ENCODE measurements around the gene PDE2A. TPM values are rescaled to one million over a fixed set of nuclear protein-coding genes. Genes with fewer than 3 reads are reported as not detected.

Gene PDE2A
- total RNA-seq, 2 donors from 2014 or later, result 3.7 to 13.3 TPM

GRCh38 chr11:72693271-72693968 is 19.2 kb upstream of the PDE2A start:
- peaks cover 27% of the 10 kb centered on the region for H3K36me3 ChIP-seq (ENCODE audit: control insufficient read depth, insufficient read depth, low read length)
- H3K9me3 Mint-ChIP-seq, result no peaks in the 10 kb centered on the region
- no peak overlapping the region for H3K9ac ChIP-seq (ENCODE audit: extremely low read depth, low read length, poor library complexity, severe bottlenecking)
- H3K27ac ChIP-seq (ENCODE audit: low read depth, low read length), result no peak overlapping the region
- H3K27me3 ChIP-seq (ENCODE audit: control insufficient read depth, insufficient read depth, low read length, poor library complexity, severe bottlenecking), result no peaks in the 10 kb centered on the region
- peak; percentile 58 for TF ChIP-seq CTCF (conservative IDR thresholded peaks at IDR 0.05)
- H3K36me3 Mint-ChIP-seq (ENCODE audit: low read depth), result peaks cover 71% of the 10 kb centered on the region
- H3K4me1 ChIP-seq (ENCODE audit: control insufficient read depth, insufficient read depth, low read length), result no peaks in the 10 kb centered on the region
- H3K27ac Mint-ChIP-seq, result no peak overlapping the region
- DNase-seq, result peak; percentile 62
- no peaks in the 10 kb centered on the region for H3K9me3 ChIP-seq (ENCODE audit: control insufficient read depth, low read length)
- no peaks in the 10 kb centered on the region for H3K4me1 Mint-ChIP-seq
- H3K27me3 Mint-ChIP-seq (ENCODE audit: insufficient read depth), result no peaks in the 10 kb centered on the region
- no peak overlapping the region for H3K4me3 ChIP-seq (ENCODE audit: low read length)
- WGBS, 2 experiments (ENCODE audit: insufficient coverage in 1 of 2, insufficient read length in 1 of 2), result 95 to 100% methylated on average over 11 to 19 of the region's 19 CpGs
- H3K4me3 Mint-ChIP-seq, result no peak overlapping the region

- H3K36me3 Mint-ChIP-seq (ENCODE audit: low read depth), result peaks cover 69% of the 10 kb centered on the region
- Histone ChIP-seq H3K9ac (ENCODE audit: extremely low read depth, low read length, poor library complexity, severe bottlenecking) (no peak overlapping the region), H3K9me3 (ENCODE audit: control insufficient read depth, low read length) (no peaks in the 10 kb centered on the region), H3K36me3 (ENCODE audit: control insufficient read depth, insufficient read depth, low read length) (peaks cover 28% of the 10 kb centered on the region), H3K4me1 (ENCODE audit: control insufficient read depth, insufficient read depth, low read length) (no peaks in the 10 kb centered on the region), H3K4me3 (ENCODE audit: low read length) (no peak overlapping the region), H3K27ac (ENCODE audit: low read depth, low read length) (no peak overlapping the region), H3K27me3 (ENCODE audit: control insufficient read depth, insufficient read depth, low read length, poor library complexity, severe bottlenecking) (no peaks in the 10 kb centered on the region)
- 92 to 93% methylated on average over 4 to 9 of the region's 9 CpGs for WGBS, 2 experiments (ENCODE audit: insufficient coverage in 1 of 2, insufficient read length in 1 of 2)
- H3K27me3 Mint-ChIP-seq (ENCODE audit: insufficient read depth), result no peaks in the 10 kb centered on the region
- DNase-seq, result no peak
- H3K27ac Mint-ChIP-seq, result no peak overlapping the region
- TF ChIP-seq CTCF (conservative IDR thresholded peaks at IDR 0.05), result no peak
- H3K4me3 Mint-ChIP-seq, result no peak overlapping the region
- H3K4me1 Mint-ChIP-seq, result no peaks in the 10 kb centered on the region
- H3K9me3 Mint-ChIP-seq, result no peaks in the 10 kb centered on the region
These were observed 18.4 kb upstream of the PDE2A start for GRCh38 chr11:72692498-72693237.

- no peak overlapping the region for H3K27ac Mint-ChIP-seq
- Histone ChIP-seq H3K4me1 (ENCODE audit: control insufficient read depth, insufficient read depth, low read length) (no peaks in the 10 kb centered on the region), H3K27me3 (ENCODE audit: control insufficient read depth, insufficient read depth, low read length, poor library complexity, severe bottlenecking) (no peaks in the 10 kb centered on the region), H3K36me3 (ENCODE audit: control insufficient read depth, insufficient read depth, low read length) (peaks cover 28% of the 10 kb centered on the region), H3K27ac (ENCODE audit: low read depth, low read length) (no peak overlapping the region), H3K9ac (ENCODE audit: extremely low read depth, low read length, poor library complexity, severe bottlenecking) (no peak overlapping the region), H3K9me3 (ENCODE audit: control insufficient read depth, low read length) (no peaks in the 10 kb centered on the region), H3K4me3 (ENCODE audit: low read length) (no peak overlapping the region)
- H3K9me3 Mint-ChIP-seq, result no peaks in the 10 kb centered on the region
- DNase-seq, result no peak
- H3K27me3 Mint-ChIP-seq (ENCODE audit: insufficient read depth), result no peaks in the 10 kb centered on the region
- peaks cover 58% of the 10 kb centered on the region for H3K36me3 Mint-ChIP-seq (ENCODE audit: low read depth)
- no peak overlapping the region for H3K4me3 Mint-ChIP-seq
- 97 to 98% methylated on average over 4 of the region's 4 CpGs for WGBS, 2 experiments (ENCODE audit: insufficient coverage in 1 of 2, insufficient read length in 1 of 2)
- no peak for TF ChIP-seq CTCF (conservative IDR thresholded peaks at IDR 0.05)
- H3K4me1 Mint-ChIP-seq, result peaks cover 5% of the 10 kb centered on the region
These were observed 15.9 kb upstream of the PDE2A start for GRCh38 chr11:72690166-72690565.

Data from endodermal cell (in vitro differentiated cells).